ENCODE results near the gene BCAP31.
A peak's percentile ranks its signal among the peaks of the same experiment; 100 is the strongest.

Gene BCAP31

GRCh38 chrX:153766098-153766817, 42.1 kb upstream of the BCAP31 start:
- peak overlapping the region; percentile 14 for H3K4me3 ChIP-seq (ENCODE audit: low read length)
- no peak for TF ChIP-seq CTCF (IDR thresholded peaks at IDR 0.05; ENCODE audit: insufficient read depth, low read depth, low read length, missing control alignments)
- DNase-seq (ENCODE audit: low read depth), result peak; percentile 63

- no peak for DNase-seq (ENCODE audit: low read depth)
- peak overlapping the region; percentile 57 for H3K4me3 ChIP-seq (ENCODE audit: low read length)
- TF ChIP-seq CTCF (IDR thresholded peaks at IDR 0.05; ENCODE audit: insufficient read depth, low read depth, low read length, missing control alignments), result no peak
These were observed 41.2 kb upstream of the BCAP31 start for GRCh38 chrX:153765138-153766079.

GRCh38 chrX:153764786-153765137, 40.6 kb upstream of the BCAP31 start:
- no peak for TF ChIP-seq CTCF (IDR thresholded peaks at IDR 0.05; ENCODE audit: insufficient read depth, low read depth, low read length, missing control alignments)
- peak overlapping the region; percentile 57 for H3K4me3 ChIP-seq (ENCODE audit: low read length)
- no peak for DNase-seq (ENCODE audit: low read depth)

GRCh38 chrX:153763989-153764755, 40.0 kb upstream of the BCAP31 start, which contains the start of gene PLXNB3:
TSS of gene PLXNB3 (plus strand) at chrX:153764249. CDS start at chrX:153765536, 1,287 bp downstream.
- peak; percentile 75 for TF ChIP-seq CTCF (IDR thresholded peaks at IDR 0.05; ENCODE audit: insufficient read depth, low read depth, low read length, missing control alignments)

GRCh38 chrX:153763298-153763932, 39.2 kb upstream of the BCAP31 start:
- no peak overlapping the region for H3K4me3 ChIP-seq (ENCODE audit: low read length)
- TF ChIP-seq CTCF (IDR thresholded peaks at IDR 0.05; ENCODE audit: insufficient read depth, low read depth, low read length, missing control alignments), result no peak
- DNase-seq (ENCODE audit: low read depth), result no peak

More at GRCh38 chrX:153763989-153764755, 40.0 kb upstream of the BCAP31 start, which contains the start of gene PLXNB3:
- peak; percentile 88 for DNase-seq (ENCODE audit: low read depth)
- peak within 1 kb of the TSS; percentile 57 for H3K4me3 ChIP-seq (ENCODE audit: low read length)

GRCh38 chrX:153762626-153763173, 38.5 kb upstream of the BCAP31 start:
- DNase-seq (ENCODE audit: low read depth), result no peak
- no peak for TF ChIP-seq CTCF (IDR thresholded peaks at IDR 0.05; ENCODE audit: insufficient read depth, low read depth, low read length, missing control alignments)
- H3K4me3 ChIP-seq (ENCODE audit: low read length), result no peak overlapping the region

All from epithelial cell of esophagus (primary cell).